GM18858 (cell line): ENCODE measurements around the gene SSBP3.

Experiments used
- ATAC-seq: cut with Tn5 transposase; IDR thresholded peaks from one replicate; pipeline ENCODE4 v1.9.1; 2021; ENCODE audit not compliant: unreplicated experiment

Gene SSBP3

DNA sequence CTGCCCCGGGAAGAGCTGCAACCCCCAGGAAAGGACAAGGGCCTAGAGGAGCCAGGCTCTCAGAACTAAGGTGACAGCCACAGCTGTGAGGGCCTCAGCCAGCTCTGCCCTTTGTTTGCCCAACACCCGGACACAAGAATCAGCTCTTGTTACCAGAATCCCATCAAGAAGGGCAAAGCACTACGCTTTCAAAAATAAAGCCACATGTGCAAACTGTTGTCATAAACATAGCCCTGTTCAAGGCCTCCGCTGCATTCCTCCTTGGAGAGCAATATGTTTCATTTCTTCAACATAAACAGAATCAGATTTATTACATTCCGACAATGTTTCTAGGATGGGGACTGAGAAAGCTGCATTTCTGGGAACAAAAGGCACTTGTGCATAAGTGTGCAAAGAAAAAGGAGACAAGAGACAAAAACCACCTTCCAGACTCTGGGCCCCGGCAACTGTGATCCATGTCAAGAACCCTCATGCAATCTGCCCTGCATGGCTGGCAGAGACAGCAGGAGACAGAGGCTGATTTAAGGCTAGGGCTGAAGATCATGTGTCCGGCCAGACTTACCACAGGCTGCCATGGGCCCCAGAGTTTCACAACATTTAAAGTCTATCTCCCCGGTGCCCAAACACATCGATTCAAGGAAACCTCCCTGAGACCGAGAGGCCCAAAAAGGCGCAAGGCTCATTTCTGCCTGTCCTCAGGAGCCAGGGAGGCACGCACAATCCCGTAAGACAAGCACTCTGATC, 71.0 kb downstream of the SSBP3 start:
- ATAC-seq, result no peak

GRCh38 chr1:54332781-54333585, 73.2 kb downstream of the SSBP3 start:
- ATAC-seq, result no peak

DNA sequence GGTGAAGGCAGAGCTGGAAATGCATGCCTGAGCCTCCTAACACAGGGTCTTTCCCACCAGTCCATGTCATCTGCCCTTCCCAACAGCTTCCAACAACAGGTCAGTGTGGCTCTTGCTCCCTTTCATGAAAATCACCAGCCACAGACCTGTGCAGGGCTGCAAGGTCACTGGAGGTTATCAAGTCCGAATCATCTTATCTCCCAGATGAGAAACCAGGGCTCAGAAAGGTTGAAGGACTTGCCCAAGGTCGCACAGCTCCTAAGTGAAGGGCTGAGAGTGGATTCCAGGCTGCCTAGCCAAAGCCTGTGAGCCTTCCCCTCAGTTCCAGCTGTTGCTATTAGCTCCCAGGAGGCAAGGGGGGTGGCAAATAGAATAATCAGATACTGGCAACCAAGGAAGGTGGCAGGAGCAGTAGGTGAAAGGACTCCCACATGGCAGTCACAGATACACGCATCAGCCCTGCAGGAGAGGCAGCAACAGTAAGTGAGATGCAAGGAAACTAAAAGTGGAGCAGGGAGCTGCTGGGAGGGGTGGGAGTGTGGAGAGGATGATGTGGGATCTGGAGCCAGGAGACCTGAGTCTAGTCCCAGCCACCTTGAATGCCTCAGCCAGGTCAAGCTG, 74.2 kb downstream of the SSBP3 start:
- no peak for ATAC-seq

- ATAC-seq, result no peak
Observed at GRCh38 chr1:54331091-54331772, 75.0 kb downstream of the SSBP3 start.

- ATAC-seq, result no peak
Observed at GRCh38 chr1:54329312-54330003, 76.7 kb downstream of the SSBP3 start.

- ATAC-seq, result no peak
Observed at GRCh38 chr1:54328066-54328636, 78.0 kb downstream of the SSBP3 start.

GRCh38 chr1:54327386-54328065, 78.7 kb downstream of the SSBP3 start:
- no peak for ATAC-seq

- no peak for ATAC-seq
Observed at GRCh38 chr1:54326543-54327385, 79.4 kb downstream of the SSBP3 start.

GRCh38 chr1:54325703-54326461, 80.3 kb downstream of the SSBP3 start:
- ATAC-seq, result no peak

GRCh38 chr1:54325284-54325683, 80.9 kb downstream of the SSBP3 start:
- no peak for ATAC-seq

DNA sequence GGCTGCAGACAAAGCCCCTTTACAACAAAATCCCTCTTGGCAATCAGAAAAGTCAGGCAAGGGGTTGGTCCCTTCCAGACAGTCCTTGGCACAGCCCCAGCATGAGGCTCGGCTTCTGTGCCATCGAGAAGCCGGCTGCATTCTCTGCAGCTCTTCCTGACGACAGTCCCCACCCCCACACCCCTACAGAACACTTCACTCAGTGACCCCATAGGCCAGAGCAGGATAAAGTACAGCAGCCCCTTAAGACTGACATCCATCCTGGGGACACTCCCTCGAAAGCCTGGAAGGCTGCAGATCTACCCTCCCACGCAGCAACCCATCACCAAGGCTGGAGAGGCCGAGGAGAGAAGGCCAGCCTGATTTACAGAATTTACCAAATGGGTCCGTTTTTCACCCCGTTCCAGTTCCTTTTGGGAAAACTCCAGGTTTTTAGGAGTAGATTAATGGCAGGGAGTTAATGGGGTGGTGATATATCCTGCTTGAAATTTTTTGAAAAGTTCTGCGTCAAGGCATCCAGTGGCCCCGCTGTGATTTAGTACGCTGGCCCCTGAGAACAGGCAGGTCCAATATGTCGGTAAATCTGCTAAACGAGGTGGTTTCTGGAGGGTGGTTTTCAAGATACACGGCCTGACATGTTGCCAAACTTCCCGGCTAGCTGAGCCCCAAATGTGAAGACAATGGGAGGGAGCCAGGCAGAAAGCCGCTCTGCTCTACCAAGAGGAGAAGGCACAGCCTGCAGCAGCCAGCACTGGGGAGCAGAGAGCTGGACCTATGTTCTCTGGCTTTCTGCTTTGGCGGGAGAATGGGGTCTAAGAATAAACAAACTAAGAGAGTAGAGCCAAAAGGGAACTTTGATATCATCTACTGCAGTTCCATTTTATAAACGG, 81.7 kb downstream of the SSBP3 start:
- ATAC-seq, result no peak

- ATAC-seq, result no peak
Observed at GRCh38 chr1:54323921-54324250, 82.3 kb downstream of the SSBP3 start.

DNA sequence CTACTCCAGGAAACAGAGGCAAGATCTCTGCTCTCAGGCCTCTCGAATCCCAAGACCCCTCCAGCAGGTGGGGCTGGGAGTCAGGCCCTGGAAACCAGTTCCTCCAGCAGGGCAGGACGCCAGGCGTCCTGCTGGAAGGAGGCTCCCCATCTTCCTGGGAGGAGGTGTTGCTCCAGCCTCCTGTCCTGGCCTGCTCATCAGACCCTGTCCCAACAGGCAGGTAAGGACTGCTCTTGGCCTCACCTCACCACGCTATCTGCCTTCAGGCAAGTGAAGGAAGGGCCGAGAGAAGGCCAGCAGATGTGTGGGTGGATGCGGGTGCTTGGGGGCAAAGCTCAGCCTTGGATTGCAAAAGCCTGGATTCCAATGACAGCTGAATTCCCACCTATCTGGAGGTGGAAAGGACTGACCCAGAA, 82.9 kb downstream of the SSBP3 start:
- no peak for ATAC-seq

DNA sequence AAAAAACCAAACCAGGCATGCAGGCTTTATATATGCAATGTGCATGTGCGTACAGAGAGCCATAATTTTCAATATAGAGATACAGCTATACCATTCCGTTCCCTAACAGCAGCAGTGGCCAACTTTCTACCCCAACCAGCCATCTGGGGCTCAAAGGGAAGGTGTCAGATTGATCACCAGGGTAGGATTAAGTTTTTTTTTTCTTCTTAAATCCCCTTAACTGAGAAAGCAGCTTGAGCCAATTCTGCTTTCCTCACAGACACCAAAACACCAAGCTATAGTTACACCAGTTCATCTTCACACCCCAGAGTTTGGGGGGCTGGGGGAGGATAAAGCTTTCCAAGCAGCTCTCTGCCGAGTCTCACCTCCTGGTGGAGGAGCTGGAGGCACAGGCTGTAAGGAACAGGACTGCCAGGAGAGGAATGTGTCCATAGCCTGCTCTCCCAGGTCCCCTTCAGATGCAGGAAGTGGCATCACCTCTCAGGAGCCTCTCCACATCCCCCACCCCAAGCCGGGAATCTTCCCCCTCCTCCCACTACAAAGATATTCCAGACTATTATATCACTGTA, 87.9 kb downstream of the SSBP3 start:
- no peak for ATAC-seq

DNA sequence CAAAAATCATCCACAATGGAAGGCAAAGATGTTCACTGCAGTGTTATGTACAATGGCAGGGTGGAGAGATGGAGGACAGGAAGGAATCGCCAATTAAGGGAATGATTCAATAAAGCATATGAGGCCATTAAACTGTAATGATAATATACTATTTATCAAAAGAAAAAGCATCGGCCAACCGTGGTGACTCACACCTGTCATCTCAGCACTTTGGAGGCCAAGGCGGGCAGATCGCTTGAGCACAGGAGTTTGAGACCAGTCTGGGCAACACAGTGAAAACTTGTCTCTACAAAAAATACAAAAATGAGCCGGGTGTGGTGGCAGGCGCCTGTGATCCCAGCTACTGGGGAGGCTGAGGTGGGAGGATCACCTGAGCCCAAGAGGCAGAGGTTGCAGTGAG, 89.1 kb downstream of the SSBP3 start:
- no peak for ATAC-seq

DNA sequence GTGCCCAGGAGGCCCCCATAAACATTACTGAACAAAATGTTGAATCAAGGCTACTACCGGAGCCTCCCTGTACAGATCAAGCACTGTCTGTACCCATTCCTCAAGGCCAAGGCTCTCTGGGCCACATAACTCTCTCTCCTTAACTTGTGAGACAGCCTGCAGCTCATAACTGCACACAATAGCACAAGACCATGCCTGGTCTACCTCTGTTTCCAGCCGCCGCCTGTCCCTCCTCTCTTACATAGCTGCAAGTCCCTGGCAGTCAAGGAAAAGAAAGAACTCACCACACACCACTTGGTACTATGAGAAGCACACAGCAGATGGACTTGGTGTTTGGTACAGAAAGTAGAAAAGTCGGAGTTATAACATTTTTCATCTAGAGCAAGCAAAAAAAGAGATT, 91.1 kb downstream of the SSBP3 start:
- no peak for ATAC-seq

DNA sequence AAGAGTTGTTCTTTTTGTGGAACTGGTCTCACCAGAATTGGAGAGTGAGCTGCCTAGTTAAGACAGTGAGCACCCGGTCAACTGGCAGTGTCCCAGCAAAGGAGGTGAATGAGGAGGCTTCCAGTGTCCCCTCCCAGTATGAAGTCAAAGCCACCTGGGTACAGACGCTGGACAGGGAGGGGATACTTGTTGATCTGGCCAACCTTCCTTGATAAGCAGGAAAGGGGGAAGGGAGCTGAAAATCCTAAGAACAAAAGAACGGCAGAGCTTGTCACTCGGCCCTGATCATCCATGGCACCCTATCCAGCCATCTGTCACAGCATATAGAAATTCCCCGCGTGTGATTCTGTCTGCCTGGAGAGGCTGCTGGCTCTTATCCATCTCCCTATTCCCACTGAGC, 91.5 kb downstream of the SSBP3 start:
- ATAC-seq, result no peak
